Body of pancreas (tissue), 4 donors: ENCODE measurements around the gene C19orf25.

ENCODE experiments used
- POLR2A ChIP-seq, 3 donors: fragments of 450-650 bp; IDR thresholded peaks; one replicate each; pipeline ENCODE4 v1.6.1; 2016; ENCODE audit warnings: antibody characterized with exemption in 3 of 3, mild to moderate bottlenecking in 2 of 3
- TF ChIP-seq, protein P1 (sequence below), 7 experiments: fragments of 450-650 bp in 4 of 7; fragments of 200-600 bp in 3 of 7; sonication (generic) in 3 of 7; IDR thresholded peaks; one replicate each; pipeline ENCODE4 v1.5.1; 2016 to 2019; ENCODE audit warnings: antibody characterized with exemption in 7 of 7

DNA sequence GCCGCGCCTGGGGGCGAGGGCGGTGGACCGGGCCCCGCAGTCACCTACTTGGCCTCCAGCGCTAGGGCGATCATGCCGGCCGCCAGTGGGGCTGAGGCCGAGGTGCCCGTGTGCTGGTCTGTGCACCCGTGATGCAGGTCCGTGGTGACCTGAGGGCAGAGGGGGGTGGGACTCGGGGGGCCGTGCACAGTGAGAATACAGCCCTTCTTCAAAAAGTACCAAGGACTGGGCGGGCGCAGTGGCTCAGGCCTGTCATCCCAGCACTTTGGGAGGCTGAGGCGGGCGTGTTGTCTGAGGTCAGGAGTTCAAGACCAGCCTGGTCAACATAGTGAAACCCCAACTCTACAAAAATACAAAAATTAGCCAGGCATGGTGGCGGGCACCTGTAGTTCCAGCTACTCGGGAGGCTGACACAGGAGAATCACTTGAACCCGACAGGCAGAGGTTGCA, 5.0 kb upstream of the C19orf25 start:
- no peak for TF ChIP-seq POLR2A (IDR thresholded peaks at IDR 0.05)
- TF ChIP-seq, protein P1, sequence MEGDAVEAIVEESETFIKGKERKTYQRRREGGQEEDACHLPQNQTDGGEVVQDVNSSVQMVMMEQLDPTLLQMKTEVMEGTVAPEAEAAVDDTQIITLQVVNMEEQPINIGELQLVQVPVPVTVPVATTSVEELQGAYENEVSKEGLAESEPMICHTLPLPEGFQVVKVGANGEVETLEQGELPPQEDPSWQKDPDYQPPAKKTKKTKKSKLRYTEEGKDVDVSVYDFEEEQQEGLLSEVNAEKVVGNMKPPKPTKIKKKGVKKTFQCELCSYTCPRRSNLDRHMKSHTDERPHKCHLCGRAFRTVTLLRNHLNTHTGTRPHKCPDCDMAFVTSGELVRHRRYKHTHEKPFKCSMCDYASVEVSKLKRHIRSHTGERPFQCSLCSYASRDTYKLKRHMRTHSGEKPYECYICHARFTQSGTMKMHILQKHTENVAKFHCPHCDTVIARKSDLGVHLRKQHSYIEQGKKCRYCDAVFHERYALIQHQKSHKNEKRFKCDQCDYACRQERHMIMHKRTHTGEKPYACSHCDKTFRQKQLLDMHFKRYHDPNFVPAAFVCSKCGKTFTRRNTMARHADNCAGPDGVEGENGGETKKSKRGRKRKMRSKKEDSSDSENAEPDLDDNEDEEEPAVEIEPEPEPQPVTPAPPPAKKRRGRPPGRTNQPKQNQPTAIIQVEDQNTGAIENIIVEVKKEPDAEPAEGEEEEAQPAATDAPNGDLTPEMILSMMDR (IDR thresholded peaks at IDR 0.05), result no peak
